OCI-LY7 (cell line): Measurements from ENCODE around the gene AATF. TPM values are rescaled to one million over a fixed set of nuclear protein-coding genes. Genes with fewer than 3 reads are reported as not detected.

Experiments used
- BruUV-seq: library from RNA; stranded (reverse); fragments of 400-500 nt; replicated peaks from 2 replicates; lab custom pipeline; 2021; lab: Mats Ljungman, UMichigan
- CTCF ChIA-PET: fragments of 300-600 bp; sonication (Branson Sonifier 250); formaldehyde crosslinking; loops from one replicate; lab custom pipeline; 2022; ENCODE audit warnings: antibody characterized with exemption; ENCODE audit not compliant: unreplicated experiment; lab: Charles Lee
- POLR2A ChIA-PET: fragments of 300-600 bp; sonication (Branson Sonifier 250); formaldehyde crosslinking; loops from one replicate; lab custom pipeline; 2022; ENCODE audit warnings: antibody characterized with exemption; lab: Charles Lee
- DNase-seq: peaks from one replicate; pipeline ENCODE4 v3.0.0-alpha.2; 2015; ENCODE audit warnings: low spot score
- H2AFZ ChIP-seq: fragments of 200-600 bp; sonication (generic), shearing (Covaris generic); 2 replicates; pipeline ENCODE4 v1.6.1; 2014; ENCODE audit warnings: mild to moderate bottlenecking, antibody characterized with exemption, low read length, moderate library complexity
- H3K27ac ChIP-seq: fragments of 200-600 bp; sonication (generic); 2 replicates; pipeline ENCODE4 v1.5.1; 2014; ENCODE audit warnings: mixed run types, low read depth, mild to moderate bottlenecking, moderate library complexity, low read length, inconsistent platforms; ENCODE audit not compliant: poor library complexity, severe bottlenecking
- H3K36me3 ChIP-seq: fragments of 200-600 bp; sonication (generic); 2 replicates; pipeline ENCODE4 v1.6.1; 2014; ENCODE audit warnings: mild to moderate bottlenecking, antibody characterized with exemption, low read length, moderate library complexity, mixed read lengths; ENCODE audit not compliant: insufficient read depth
- H3K4me1 ChIP-seq: fragments of 200-600 bp; sonication (generic); 2 replicates; pipeline ENCODE4 v1.5.1; 2014; ENCODE audit warnings: mild to moderate bottlenecking, low read length; ENCODE audit not compliant: insufficient read depth, poor library complexity, severe bottlenecking
- H3K4me2 ChIP-seq: fragments of 200-600 bp; sonication (generic); 2 replicates; pipeline ENCODE4 v1.6.1; 2014; ENCODE audit warnings: mild to moderate bottlenecking, low read length
- H3K4me3 ChIP-seq: fragments of 200-600 bp; sonication (generic); 2 replicates; pipeline ENCODE4 v1.5.1; 2014; ENCODE audit warnings: mild to moderate bottlenecking, low read depth, low read length; ENCODE audit not compliant: poor library complexity, severe bottlenecking
- H3K79me2 ChIP-seq: fragments of 200-600 bp; sonication (generic); 2 replicates; pipeline ENCODE4 v1.6.1; 2016; ENCODE audit warnings: low read depth, mild to moderate bottlenecking, low read length, moderate library complexity, mixed read lengths; ENCODE audit not compliant: insufficient read depth
- H3K9me2 ChIP-seq: fragments of 200-600 bp; sonication (generic); 2 replicates; pipeline ENCODE4 v1.6.1; 2016; ENCODE audit warnings: mild to moderate bottlenecking, low read length, mixed read lengths; ENCODE audit not compliant: insufficient read depth
- H3K9me3 ChIP-seq: fragments of 200-600 bp; sonication (generic); 2 replicates; pipeline ENCODE4 v1.6.1; 2014; ENCODE audit warnings: mild to moderate bottlenecking, mixed run types, low read length, mixed read lengths
- H4K20me1 ChIP-seq: fragments of 200-600 bp; sonication (generic); 2 replicates; pipeline ENCODE4 v1.6.1; 2014; ENCODE audit warnings: mild to moderate bottlenecking, antibody characterized with exemption, low read length, moderate library complexity, mixed read lengths; ENCODE audit not compliant: insufficient read depth
- EZH2phosphoT487 ChIP-seq: fragments of 200-600 bp; sonication (generic); IDR thresholded peaks from 2 replicates; pipeline ENCODE4 v1.6.1; 2018; ENCODE audit warnings: low read depth, borderline replicate concordance, mild to moderate bottlenecking, mixed run types, antibody characterized with exemption, low read length, moderate library complexity, mixed read lengths
- intact Hi-C: fragments of 100-400 bp; cut with micrococcal nuclease; formaldehyde crosslinking; loops from one replicate; pipeline ENCODE4 v1.10.0; 2022; ENCODE audit not compliant: unreplicated experiment
- total RNA-seq, 2 experiments: library from RNA; depleted of rRNA in 1 of 2; stranded (reverse); fragments of >200 nt in 1 of 2; shearing (Covaris generic) in 1 of 2; gene quantifications; 2 replicates each; pipeline ENCODE4 v1.2.3, GENCODE V29; 2014 to 2022
- TF ChIP-seq, protein P1 (sequence below): fragments of 200-600 bp; sonication (generic); conservative IDR thresholded peaks from 2 replicates; pipeline ENCODE4 v1.5.1; 2014; ENCODE audit warnings: mild to moderate bottlenecking, antibody characterized with exemption, low read length, moderate library complexity, mixed read lengths

AATF gene
- total RNA-seq, 2 experiments from 2014 or later, result 83.5 to 94.3 TPM

DNA sequence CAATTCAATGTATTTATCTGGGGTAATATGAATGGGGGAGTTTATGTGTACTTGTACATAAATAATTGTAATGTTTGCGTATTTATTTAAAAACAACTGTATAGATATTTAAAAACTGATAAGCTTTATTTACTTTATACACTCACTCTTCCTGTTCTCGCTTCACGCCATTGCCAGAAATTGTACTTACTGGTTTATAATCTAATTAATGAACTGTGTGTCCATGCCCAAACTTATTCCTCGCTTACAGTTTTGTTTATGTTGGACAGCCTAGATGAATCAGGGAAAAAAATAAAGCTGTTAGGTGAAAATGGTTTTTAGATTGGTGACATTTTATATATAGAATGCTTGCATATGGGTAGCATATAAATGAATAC, 30.8 kb downstream of the AATF start:
- ChIA-PET POLR2A (interaction anchor here (0.9 kb wide), 1 partner anchor 13 kb away, joined by 4 read pairs; no protein-coding TSS in a partner anchor), CTCF (no interaction called here)
- Histone ChIP-seq H3K36me3 (peaks cover 58% of the 10 kb centered on the region), H3K9me3 (no peaks in the 10 kb centered on the region), H2AFZ (no peak overlapping the region), H3K4me2 (no peak overlapping the region), H4K20me1 (peaks cover 35% of the 10 kb centered on the region), H3K27ac (no peak overlapping the region), H3K79me2 (peaks cover 70% of the 10 kb centered on the region; the same call in 1 of the 2 replicates), H3K4me3 (no peak overlapping the region), H3K4me1 (no peaks in the 10 kb centered on the region), H3K9me2 (no peaks in the 10 kb centered on the region)
- no TSS peak for BruUV-seq
- DNase-seq, result no peak
- intact Hi-C loops, result no loop called here
- TF ChIP-seq, protein P1, sequence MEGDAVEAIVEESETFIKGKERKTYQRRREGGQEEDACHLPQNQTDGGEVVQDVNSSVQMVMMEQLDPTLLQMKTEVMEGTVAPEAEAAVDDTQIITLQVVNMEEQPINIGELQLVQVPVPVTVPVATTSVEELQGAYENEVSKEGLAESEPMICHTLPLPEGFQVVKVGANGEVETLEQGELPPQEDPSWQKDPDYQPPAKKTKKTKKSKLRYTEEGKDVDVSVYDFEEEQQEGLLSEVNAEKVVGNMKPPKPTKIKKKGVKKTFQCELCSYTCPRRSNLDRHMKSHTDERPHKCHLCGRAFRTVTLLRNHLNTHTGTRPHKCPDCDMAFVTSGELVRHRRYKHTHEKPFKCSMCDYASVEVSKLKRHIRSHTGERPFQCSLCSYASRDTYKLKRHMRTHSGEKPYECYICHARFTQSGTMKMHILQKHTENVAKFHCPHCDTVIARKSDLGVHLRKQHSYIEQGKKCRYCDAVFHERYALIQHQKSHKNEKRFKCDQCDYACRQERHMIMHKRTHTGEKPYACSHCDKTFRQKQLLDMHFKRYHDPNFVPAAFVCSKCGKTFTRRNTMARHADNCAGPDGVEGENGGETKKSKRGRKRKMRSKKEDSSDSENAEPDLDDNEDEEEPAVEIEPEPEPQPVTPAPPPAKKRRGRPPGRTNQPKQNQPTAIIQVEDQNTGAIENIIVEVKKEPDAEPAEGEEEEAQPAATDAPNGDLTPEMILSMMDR, result no peak
- TF ChIP-seq EZH2phosphoT487, result no peak

DNA sequence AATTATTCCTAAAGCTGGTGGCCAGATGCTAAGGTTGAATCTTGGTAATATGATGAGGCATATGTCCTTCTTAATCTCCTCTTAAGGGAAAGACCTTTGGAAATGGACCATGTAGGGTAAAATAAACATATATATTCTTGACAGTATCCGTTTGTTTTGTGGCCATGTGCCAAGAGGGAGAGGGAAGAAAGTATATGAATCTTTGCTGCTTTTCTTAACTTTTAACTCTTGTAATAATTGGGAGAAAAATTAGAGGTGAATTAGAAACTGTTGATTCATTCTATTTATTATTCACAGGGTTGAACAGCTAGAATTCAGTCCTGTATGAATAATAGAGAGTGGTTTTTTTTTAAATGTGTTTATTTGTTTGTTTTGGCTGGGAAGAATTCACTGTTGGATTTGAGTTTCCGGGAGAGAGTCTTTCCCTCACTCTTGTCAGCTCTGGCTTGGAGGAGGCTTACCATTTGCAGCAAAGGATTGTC, 31.6 kb downstream of the AATF start:
- H3K27ac ChIP-seq, result no peak overlapping the region
- intact Hi-C loops, result no loop called here
- H2AFZ ChIP-seq, result no peak overlapping the region
- CTCF ChIA-PET, result no interaction called here
- H3K9me3 ChIP-seq, result no peaks in the 10 kb centered on the region
- peaks cover 57% of the 10 kb centered on the region for H3K36me3 ChIP-seq
- no peak overlapping the region for H3K4me2 ChIP-seq
- no peak overlapping the region for H3K4me3 ChIP-seq
- H3K4me1 ChIP-seq, result no peaks in the 10 kb centered on the region
- H3K79me2 ChIP-seq, result peaks cover 62% of the 10 kb centered on the region; the same call in 1 of the 2 replicates
- TF ChIP-seq EZH2phosphoT487, result no peak
- TF ChIP-seq, protein P1, result no peak
- POLR2A ChIA-PET, result interaction anchor here (0.7 to 1.2 kb wide), 3 partner anchors 9 to 19 kb away, joined by 3 to 8 read pairs (median 4); no protein-coding TSS in a partner anchor
- BruUV-seq, result no TSS peak
- peaks cover 28% of the 10 kb centered on the region for H4K20me1 ChIP-seq
- DNase-seq, result no peak
- H3K9me2 ChIP-seq, result no peaks in the 10 kb centered on the region

DNA sequence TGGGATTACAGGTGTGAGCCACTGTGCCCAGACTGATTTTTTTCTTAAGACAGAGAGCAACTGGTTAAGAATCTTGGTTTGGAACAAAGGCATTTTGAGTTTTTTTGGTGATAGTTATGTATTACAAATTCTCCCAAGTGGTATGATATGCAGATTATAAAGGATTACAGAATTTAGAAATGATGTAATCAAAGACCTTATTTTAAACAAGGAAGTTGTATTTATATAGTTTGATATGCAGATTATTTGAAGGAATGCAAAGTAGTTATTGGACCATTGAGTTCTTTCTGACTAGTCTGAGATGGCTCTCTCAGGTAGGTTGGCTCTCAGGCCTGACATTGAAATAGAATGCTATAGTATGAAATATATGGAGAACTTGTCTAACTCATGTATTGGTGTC, 34.9 kb downstream of the AATF start:
- no peak overlapping the region for H3K4me2 ChIP-seq
- ChIA-PET POLR2A (no interaction called here), CTCF (no interaction called here)
- H3K9me2 ChIP-seq, result no peaks in the 10 kb centered on the region
- no peak overlapping the region for H2AFZ ChIP-seq
- no TSS peak for BruUV-seq
- no peaks in the 10 kb centered on the region for H3K9me3 ChIP-seq
- no peak overlapping the region for H3K27ac ChIP-seq
- peaks cover 70% of the 10 kb centered on the region for H3K36me3 ChIP-seq
- H3K4me3 ChIP-seq, result no peak overlapping the region
- intact Hi-C loops, result no loop called here
- TF ChIP-seq, protein P1, result no peak
- TF ChIP-seq EZH2phosphoT487, result no peak
- DNase-seq, result no peak
- H3K4me1 ChIP-seq, result peaks cover 4% of the 10 kb centered on the region
- H3K79me2 ChIP-seq, result peaks cover 36% of the 10 kb centered on the region; the same call in 1 of the 2 replicates
- peaks cover 4% of the 10 kb centered on the region; the same call in 1 of the 2 replicates for H4K20me1 ChIP-seq
